ENCODE measurements around the gene PPARGC1A. TPM values are rescaled to one million over a fixed set of nuclear protein-coding genes. Genes with fewer than 3 reads are reported as not detected.

Gene PPARGC1A
- total RNA-seq, 1 experiment from 2014 or later: 1.9 TPM

GRCh38 chr4:23814587-23814986 is 75.3 kb downstream of the PPARGC1A start (continued):
- TF ChIP-seq ZBTB43 (CRISPR knock-in tag; IDR thresholded peaks at IDR 0.05): no peak
- no peak for TF ChIP-seq SMAD4 (CRISPR knock-in tag; IDR thresholded peaks at IDR 0.05)
- no peak for TF ChIP-seq GABPB1 (CRISPR knock-in tag; IDR thresholded peaks at IDR 0.05)
- TF ChIP-seq SOX15 (CRISPR knock-in tag; IDR thresholded peaks at IDR 0.05): no peak

- Mint-ChIP-seq H3K4me1 (peaks cover 16% of the 10 kb centered on the region), H3K36me3 (no peaks in the 10 kb centered on the region; the same call in 1 of the 2 replicates), H3K9me3 (peaks cover 3% of the 10 kb centered on the region; the same call in 1 of the 2 replicates), H3K27ac (no peak overlapping the region), H3K27me3 (ENCODE audit: low read depth) (no peaks in the 10 kb centered on the region), H3K4me3 (no peak overlapping the region)
- CTCF ChIA-PET: no interaction called here
- TF ChIP-seq AR (CRISPR knock-in tag; IDR thresholded peaks at IDR 0.05) (no peak), E2F1 (CRISPR knock-in tag; IDR thresholded peaks at IDR 0.05) (no peak), IRF1 (CRISPR knock-in tag; IDR thresholded peaks at IDR 0.05) (no peak), PRDM15 (CRISPR knock-in tag; IDR thresholded peaks at IDR 0.05) (no peak), CBFB (CRISPR knock-in tag; IDR thresholded peaks at IDR 0.05; ENCODE audit: low read depth) (no peak), FOXK1 (CRISPR knock-in tag; IDR thresholded peaks at IDR 0.05) (no peak), NR1H2 (CRISPR knock-in tag; IDR thresholded peaks at IDR 0.05) (no peak), TEAD1 (CRISPR knock-in tag; IDR thresholded peaks at IDR 0.05) (no peak), ATF1 (CRISPR knock-in tag; IDR thresholded peaks at IDR 0.05) (no peak), GRHL2 (CRISPR knock-in tag; IDR thresholded peaks at IDR 0.05; ENCODE audit: insufficient replicate concordance, severe bottlenecking) (no peak), PREB (CRISPR knock-in tag; IDR thresholded peaks at IDR 0.05; ENCODE audit: borderline replicate concordance) (no peak), RELA (CRISPR knock-in tag; IDR thresholded peaks at IDR 0.05; ENCODE audit: borderline replicate concordance) (no peak), ZNF138 (CRISPR knock-in tag; conservative IDR thresholded peaks at IDR 0.05) (no peak), ELF4 (CRISPR knock-in tag; IDR thresholded peaks at IDR 0.05; ENCODE audit: low read depth) (no peak)
- POLR2A ChIA-PET: no interaction called here
- ATAC-seq (no peak), DNase-seq (ENCODE audit: low spot score) (no peak)
Observed at GRCh38 chr4:23811161-23811560, 78.7 kb downstream of the PPARGC1A start.
